Upper lobe of right lung (tissue), 1 donor: ENCODE data around the gene POU5F1. TPM values are rescaled to one million over a fixed set of nuclear protein-coding genes. Genes with fewer than 3 reads are reported as not detected.
"Not testable (repeated sequence)": the region's sequence is repeated elsewhere in the genome, so short reads cannot be mapped to it uniquely, and the experiment has no call there.

Experiments
- ATAC-seq: fragments of 200-7000 bp; cut with Tn5 transposase; one replicate; pipeline ENCODE4 v1.9.1; 2020; ENCODE audit warnings: mild to moderate bottlenecking, moderate library complexity
- DNase-seq: peaks from one replicate; pipeline ENCODE4 v3.0.0-alpha.2; 2020
- H3K27ac ChIP-seq: fragments of 200-600 bp; one replicate; pipeline ENCODE4 v1.8.0; 2022
- H3K27me3 ChIP-seq: fragments of 200-600 bp; one replicate; pipeline ENCODE4 v1.8.0; 2022; ENCODE audit warnings: mild to moderate bottlenecking
- H3K36me3 ChIP-seq: fragments of 200-600 bp; one replicate; pipeline ENCODE4 v1.8.0; 2022
- H3K4me1 ChIP-seq: fragments of 200-600 bp; one replicate; pipeline ENCODE4 v1.8.0; 2022
- H3K4me3 ChIP-seq: fragments of 200-600 bp; one replicate; pipeline ENCODE4 v1.8.0; 2022; ENCODE audit warnings: mild to moderate bottlenecking
- H3K9me3 ChIP-seq: fragments of 200-600 bp; one replicate; pipeline ENCODE4 v1.8.0; 2022
- CTCF ChIP-seq: fragments of 200-600 bp; IDR thresholded peaks from one replicate; pipeline ENCODE4 v1.8.0; 2022; ENCODE audit warnings: antibody characterized with exemption
- intact Hi-C: fragments of 100-400 bp; cut with DNase I; formaldehyde crosslinking; loops from one replicate; pipeline ENCODE4 v1.11.0; 2022
- total RNA-seq: library from RNA; stranded (reverse); fragmentation: NEBNext Ultra II Directional; extraction: Animal tissue kit (Norgen Biotek cat#: 25700); gene quantifications from one replicate; pipeline ENCODE4 v1.2.1, GENCODE V29; 2021
- donor health status: DM: no; HTN: yes; CAD: no; lungs with severe emphysema.

Gene POU5F1
- total RNA-seq, 1 donor from 2014 or later = 2.8 TPM

GRCh38 chr6:31174378-31174777 lies 3.9 kb upstream of the POU5F1 start:
- ATAC-seq (no peak), DNase-seq (no peak)
- intact Hi-C loops = no loop called here
- Histone ChIP-seq H3K4me1 (peaks cover 3% of the 10 kb centered on the region), H3K27me3 (no peaks in the 10 kb centered on the region), H3K4me3 (no peak overlapping the region), H3K36me3 (no peaks in the 10 kb centered on the region), H3K27ac (no peak overlapping the region), H3K9me3 (no peaks in the 10 kb centered on the region)
- TF ChIP-seq CTCF = no peak

- intact Hi-C loops = no loop called here
- TF ChIP-seq CTCF = no peak
- Histone ChIP-seq H3K27ac (no peak overlapping the region), H3K4me3 (no peak overlapping the region), H3K4me1 (no peaks in the 10 kb centered on the region), H3K9me3 (no peaks in the 10 kb centered on the region), H3K36me3 (no peaks in the 10 kb centered on the region), H3K27me3 (no peaks in the 10 kb centered on the region)
- DNase-seq (no peak), ATAC-seq (no peak)
These were observed 2.9 kb upstream of the POU5F1 start for GRCh38 chr6:31173406-31173805.

- ATAC-seq (no peak), DNase-seq (no peak)
- Histone ChIP-seq H3K36me3 (no peaks in the 10 kb centered on the region), H3K9me3 (no peaks in the 10 kb centered on the region), H3K4me3 (no peak overlapping the region), H3K27me3 (no peaks in the 10 kb centered on the region), H3K4me1 (no peaks in the 10 kb centered on the region), H3K27ac (no peak overlapping the region)
- intact Hi-C loops = no loop called here
- TF ChIP-seq CTCF = no peak
These were observed 2.5 kb upstream of the POU5F1 start for GRCh38 chr6:31172973-31173384.

- no peak overlapping the region for H3K27ac ChIP-seq
- intact Hi-C loops = no loop called here
- no peak for TF ChIP-seq CTCF
- DNase-seq = no peak
- no peaks in the 10 kb centered on the region for H3K4me1 ChIP-seq
- H3K27me3 ChIP-seq = no peaks in the 10 kb centered on the region
- ATAC-seq = no peak
- H3K36me3 ChIP-seq = no peaks in the 10 kb centered on the region
- H3K9me3 ChIP-seq = no peaks in the 10 kb centered on the region
- H3K4me3 ChIP-seq = no peak overlapping the region
These were observed 1.7 kb upstream of the POU5F1 start for GRCh38 chr6:31171931-31172905.

- no peak overlapping the region for H3K27ac ChIP-seq
- intact Hi-C loops = no loop called here
- H3K9me3 ChIP-seq = no peaks in the 10 kb centered on the region
- DNase-seq (no peak), ATAC-seq (no peak)
- no peak for TF ChIP-seq CTCF
- H3K27me3 ChIP-seq = no peaks in the 10 kb centered on the region
- no peaks in the 10 kb centered on the region for H3K4me1 ChIP-seq
- no peak overlapping the region for H3K4me3 ChIP-seq
- no peaks in the 10 kb centered on the region for H3K36me3 ChIP-seq
These were observed 647 bp upstream of the POU5F1 start for GRCh38 chr6:31170987-31171671.

- H3K27me3 ChIP-seq, H3K27ac ChIP-seq, DNase-seq, H3K4me3 ChIP-seq, ATAC-seq, H3K36me3 ChIP-seq, H3K4me1 ChIP-seq, H3K9me3 ChIP-seq, intact Hi-C loops: not testable (repeated sequence)
These were observed 453 bp downstream of the POU5F1 start for GRCh38 chr6:31169858-31170599.
